HepG2 (cell line): ENCODE data around the gene STK17A. TPM values are rescaled to one million over a fixed set of nuclear protein-coding genes. Genes with fewer than 3 reads are reported as not detected.
A peak's percentile ranks its signal among the peaks of the same experiment; 100 is the strongest.

Experiments
- EHMT2 ChIP-seq: fragments of 200-600 bp; sonication (generic); IDR thresholded peaks from 2 replicates; pipeline ENCODE4 v1.7.0; 2017; ENCODE audit warnings: antibody characterized with exemption, low read depth, low read length, borderline replicate concordance
- FIP1L1 ChIP-seq: fragments of 200-400 bp; formaldehyde crosslinking; IDR thresholded peaks from 2 replicates; pipeline ENCODE4 v1.6.1; 2018; ENCODE audit warnings: low read depth, mild to moderate bottlenecking, low read length, moderate library complexity, borderline replicate concordance; ENCODE audit not compliant: insufficient read depth
- FOXP4 ChIP-seq: sonication (generic); formaldehyde crosslinking; IDR thresholded peaks from 2 replicates; pipeline ENCODE4 v1.4.0; 2020; ENCODE audit warnings: missing genetic modification reagents
- GFI1 ChIP-seq: sonication (generic); formaldehyde crosslinking; IDR thresholded peaks from 2 replicates; pipeline ENCODE4 v1.5.0; 2020; ENCODE audit warnings: missing genetic modification reagents, mild to moderate bottlenecking, borderline replicate concordance
- GPN1 ChIP-seq: sonication (generic); formaldehyde crosslinking; IDR thresholded peaks from 2 replicates; pipeline ENCODE4 v1.5.1; 2020; ENCODE audit warnings: missing genetic modification reagents, borderline replicate concordance
- HNF4G ChIP-seq, 2 experiments: sonication (generic) in 1 of 2; formaldehyde crosslinking in 1 of 2; IDR thresholded peaks; 2 replicates each; pipeline versions ENCODE4 v1.4.0 to v1.6.1; 2011 to 2020; ENCODE audit warnings: borderline replicate concordance in 2 of 2, low read depth in 2 of 2, mild to moderate bottlenecking in 2 of 2, low read length in 1 of 2, missing genetic modification reagents in 1 of 2, moderate library complexity in 1 of 2
- KLF9 ChIP-seq: IDR thresholded peaks from 2 replicates; pipeline ENCODE4 v1.6.1; 2016; ENCODE audit warnings: low read depth
- NFKBIZ ChIP-seq: IDR thresholded peaks from 2 replicates; pipeline ENCODE4 v1.6.1; 2018; ENCODE audit warnings: missing genetic modification reagents, missing compliant biosample characterization
- SAP130 ChIP-seq: IDR thresholded peaks from 2 replicates; pipeline ENCODE4 v1.6.1; 2016; ENCODE audit warnings: low read depth
- SMARCC2 ChIP-seq: fragments of 450-650 bp; IDR thresholded peaks from 2 replicates; pipeline ENCODE4 v1.6.1; 2017; ENCODE audit warnings: antibody characterized with exemption, mild to moderate bottlenecking
- TBX2 ChIP-seq: sonication (generic); formaldehyde crosslinking; IDR thresholded peaks from 2 replicates; pipeline ENCODE4 v1.5.0; 2020; ENCODE audit warnings: missing genetic modification reagents, mild to moderate bottlenecking, borderline replicate concordance
- TOPORS ChIP-seq: sonication (generic); formaldehyde crosslinking; IDR thresholded peaks from 2 replicates; pipeline ENCODE4 v1.8.0; 2023; ENCODE audit warnings: mild to moderate bottlenecking, missing genetic modification reagents
- ZBTB40 ChIP-seq, 2 experiments: fragments of 450-650 bp in 1 of 2; sonication (generic) in 1 of 2; formaldehyde crosslinking in 1 of 2; IDR thresholded peaks; 2 replicates each; pipeline versions ENCODE4 v1.6.1 to v1.8.0; 2016 to 2022; ENCODE audit warnings: antibody characterized with exemption in 1 of 2, mild to moderate bottlenecking in 1 of 2, missing genetic modification reagents in 1 of 2
- ZNF33B ChIP-seq: sonication (generic); formaldehyde crosslinking; IDR thresholded peaks from 2 replicates; pipeline ENCODE4 v1.5.1; 2020; ENCODE audit warnings: mild to moderate bottlenecking, missing genetic modification reagents
- ZNF513 ChIP-seq: sonication (generic); formaldehyde crosslinking; conservative IDR thresholded peaks from 2 replicates; pipeline ENCODE4 v1.5.0; 2020; ENCODE audit warnings: missing genetic modification reagents
- polyA plus RNA-seq, 8 experiments: library from polyadenylated mRNA; depleted of rRNA in 3 of 8; stranded (reverse) in 7 of 8; unstranded in 1 of 8; fragments of >200 nt; fragmentation: Illumina TruSeq in 4 of 8; extraction: Trizol in 4 of 8; gene quantifications; 2 replicates each; pipeline versions ENCODE4 v1.2.1 to v1.2.3, GENCODE V29; 2011 to 2016; ENCODE audit warnings: low read depth in 4 of 8, missing spikeins in 1 of 8, mixed read lengths in 1 of 8; ENCODE audit not compliant: insufficient read depth in 1 of 8
- total RNA-seq, 5 experiments: library from RNA; depleted of rRNA; stranded (reverse); fragments of >200 nt; fragmentation: Illumina TruSeq; extraction: Trizol; gene quantifications; 2 replicates each; pipeline ENCODE4 v1.2.3, GENCODE V29; 2016; ENCODE audit warnings: low read depth in 1 of 5

The STK17A gene
- total and polyA plus RNA-seq, 2 of the 13 experiments (the other 11 are each of a cell fraction or from before 2014, with no cell fraction given): 18.6 to 24.3 TPM

GRCh38 chr7:43674559-43675436, 91.9 kb downstream of the STK17A start (continued):
- TF ChIP-seq GPN1: no peak
- peak; percentile 81; the same call in 1 of the 2 replicates for TF ChIP-seq GFI1 (CRISPR knock-in tag)
- TF ChIP-seq KLF9 (CRISPR knock-in tag): no peak
- peak; percentile 57; the same call in 1 of the 2 replicates for TF ChIP-seq FOXP4 (CRISPR knock-in tag)
- no peak for TF ChIP-seq ZNF513 (CRISPR knock-in tag)
- no peak; the same call in 1 of the 2 replicates for TF ChIP-seq EHMT2
- TF ChIP-seq TOPORS (CRISPR knock-in tag): no peak
- peak; percentile 33; the same call in 1 of the 2 replicates for TF ChIP-seq TBX2 (CRISPR knock-in tag)
- no peak for TF ChIP-seq ZNF33B (CRISPR knock-in tag)
- peak; percentile 68 for TF ChIP-seq SAP130 (CRISPR knock-in tag)
- no peak for TF ChIP-seq HNF4G (IDR thresholded peaks at IDR 0.05; ENCODE audit: borderline replicate concordance, low read depth, low read length)
- TF ChIP-seq HNF4G (CRISPR knock-in tag; IDR thresholded peaks at IDR 0.05; ENCODE audit: borderline replicate concordance, low read depth): no peak
- TF ChIP-seq FIP1L1: no peak
- no peak for TF ChIP-seq ZBTB40 (IDR thresholded peaks at IDR 0.05)
- TF ChIP-seq ZBTB40 (CRISPR knock-in tag; IDR thresholded peaks at IDR 0.05): no peak
- TF ChIP-seq NFKBIZ (CRISPR knock-in tag): 0 out of 2 replicates have a peak, but pooled peaks have one; percentile 43
- no peak for TF ChIP-seq SMARCC2
